ENCODE measurements around the gene ITGA11. TPM values are rescaled to one million over a fixed set of nuclear protein-coding genes. Genes with fewer than 3 reads are reported as not detected.
A peak's percentile ranks its signal among the peaks of the same experiment; 100 is the strongest.

ITGA11 gene
- total and polyA plus RNA-seq, 2 of the 4 experiments (the other 2 are of a cell fraction): 4.1 to 6.6 TPM

GRCh38 chr15:68256675-68257450, 175.1 kb downstream of the ITGA11 start:
- H4K91ac ChIP-seq (ENCODE audit: insufficient read depth, low read depth, low read length): peak overlapping the region; percentile 60

More at GRCh38 chr15:68256675-68257450, 175.1 kb downstream of the ITGA11 start:
- Histone ChIP-seq H3K56ac (ENCODE audit: extremely low read depth, insufficient read depth, low read length) (0 out of 2 replicates have a peak overlapping the region, but pooled peaks have one; percentile 21), H3K18ac (ENCODE audit: low read depth, low read length) (peak overlapping the region; percentile 31), H3K79me1 (ENCODE audit: low read depth in 1 of 2, low read length in 2 of 2) (no peaks in the 10 kb centered on the region), H2AK5ac (ENCODE audit: low read depth, low read length) (peak overlapping the region; percentile 74), H3K9me1 (ENCODE audit: insufficient read depth, low read length) (no peaks in the 10 kb centered on the region), H2BK20ac (ENCODE audit: low read depth, low read length) (0 out of 2 replicates have a peak overlapping the region, but pooled peaks have one; percentile 45), H3K9ac (ENCODE audit: low read depth, low read length) (peak overlapping the region; percentile 62), H3K27ac (ENCODE audit: insufficient read depth, low read length) (peak overlapping the region; percentile 75), H2BK5ac (ENCODE audit: low read depth, low read length, poor library complexity, severe bottlenecking) (peak overlapping the region; percentile 57), H2AFZ (replicated peaks; ENCODE audit: low read length, poor library complexity) (peak overlapping the region; percentile 95), H3K4me1 (ENCODE audit: control insufficient read depth, insufficient read depth, low read length) (no peaks in the 10 kb centered on the region; the same call in 1 of the 2 replicates), H3K23ac (ENCODE audit: low read depth, low read length) (peak overlapping the region; percentile 43; the same call in 1 of the 2 replicates), H2BK120ac (ENCODE audit: low read depth, low read length) (peak overlapping the region; percentile 86), H4K20me1 (ENCODE audit: insufficient read depth, low read length) (no peaks in the 10 kb centered on the region), H2AK9ac (replicated peaks; ENCODE audit: low read depth, low read length, poor library complexity) (peak overlapping the region; percentile 77), H3K14ac (replicated peaks; ENCODE audit: low read depth, low read length) (peak overlapping the region; percentile 62), H3K9me3 (ENCODE audit: control insufficient read depth, insufficient read depth, low read length) (no peaks in the 10 kb centered on the region), H4K5ac (ENCODE audit: low read depth, low read length) (peak overlapping the region; percentile 84), H3K4ac (ENCODE audit: low read depth, low read length) (peak overlapping the region; percentile 80), H3K4me3 (ENCODE audit: insufficient read depth, low read depth, low read length) (peak overlapping the region; percentile 35), H2BK15ac (ENCODE audit: low read depth, low read length) (peak overlapping the region; percentile 50; the same call in 1 of the 3 replicates), H3K4me2 (ENCODE audit: low read depth, low read length) (peak overlapping the region; percentile 70), H4K8ac (ENCODE audit: low read depth in 2 of 2, low read length in 2 of 2) (peak overlapping the region; percentile 75 to 94), H3K36me3 (ENCODE audit: control insufficient read depth, insufficient read depth, low read length) (no peaks in the 10 kb centered on the region), H3K27me3 (ENCODE audit: control insufficient read depth, insufficient read depth, low read length) (no peaks in the 10 kb centered on the region)
- DNase-seq: peak; percentile 68
- intact Hi-C loops (cut with micrococcal nuclease): no loop called here
- ATAC-seq (ENCODE audit: low read depth): peak; percentile 90
- in situ Hi-C loops (cut with MboI; ENCODE audit: low sequenced_read_pairs): no loop called here
- dilution Hi-C loops (cut with HindIII; ENCODE audit: low sequenced_read_pairs, unreplicated experiment): no loop called here
- WGBS, 2 experiments (ENCODE audit: extremely low coverage in 2 of 2, insufficient read length in 1 of 2): 12% methylated on average over 27 of the region's 57 CpGs; no CpG with 5 or more reads in 1 of the 2 experiments
- POLR2A ChIA-PET (ENCODE audit: unreplicated experiment): no interaction called here
- no TSS peak for BruUV-seq (replicated peaks)
- TF ChIP-seq, protein P1, sequence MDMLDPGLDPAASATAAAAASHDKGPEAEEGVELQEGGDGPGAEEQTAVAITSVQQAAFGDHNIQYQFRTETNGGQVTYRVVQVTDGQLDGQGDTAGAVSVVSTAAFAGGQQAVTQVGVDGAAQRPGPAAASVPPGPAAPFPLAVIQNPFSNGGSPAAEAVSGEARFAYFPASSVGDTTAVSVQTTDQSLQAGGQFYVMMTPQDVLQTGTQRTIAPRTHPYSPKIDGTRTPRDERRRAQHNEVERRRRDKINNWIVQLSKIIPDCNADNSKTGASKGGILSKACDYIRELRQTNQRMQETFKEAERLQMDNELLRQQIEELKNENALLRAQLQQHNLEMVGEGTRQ (IDR thresholded peaks at IDR 0.05; ENCODE audit: low read depth, low read length): no peak
- peak; percentile 93 for TF ChIP-seq CEBPB (IDR thresholded peaks at IDR 0.05; ENCODE audit: low read depth, low read length)
- CTCF ChIA-PET: no interaction called here

Data from IMR-90 (cell line).